ENCODE measurements around the gene ADH4.
"Not testable (repeated sequence)": the region's sequence is repeated elsewhere in the genome, so short reads cannot be mapped to it uniquely, and the experiment has no call there.

ADH4 gene

DNA sequence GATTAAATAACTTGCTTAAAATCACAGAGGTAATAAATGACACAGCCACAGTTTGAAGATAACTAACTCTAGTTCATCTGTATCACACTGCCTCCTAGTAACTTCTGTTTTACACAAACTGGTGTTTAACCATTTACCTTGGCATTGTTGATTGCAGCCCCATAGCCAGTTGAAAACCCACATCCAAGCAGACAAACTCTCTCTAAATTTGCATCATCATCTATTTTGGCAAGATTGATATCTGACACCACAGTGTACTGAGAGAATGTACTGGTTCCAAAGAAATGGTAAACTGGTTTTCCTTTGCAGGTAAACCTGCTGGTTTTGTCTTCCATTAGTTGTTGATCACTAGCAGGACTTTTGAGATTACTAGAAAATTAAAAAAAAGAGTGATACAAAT lies 7.8 kb downstream of the ADH4 start:
- DNase-seq = no peak
- in situ Hi-C loops (cut with MboI; ENCODE audit: low pct_unique_long_range_greater_than_20kb, low sequenced_read_pairs) = no loop called here

DNA sequence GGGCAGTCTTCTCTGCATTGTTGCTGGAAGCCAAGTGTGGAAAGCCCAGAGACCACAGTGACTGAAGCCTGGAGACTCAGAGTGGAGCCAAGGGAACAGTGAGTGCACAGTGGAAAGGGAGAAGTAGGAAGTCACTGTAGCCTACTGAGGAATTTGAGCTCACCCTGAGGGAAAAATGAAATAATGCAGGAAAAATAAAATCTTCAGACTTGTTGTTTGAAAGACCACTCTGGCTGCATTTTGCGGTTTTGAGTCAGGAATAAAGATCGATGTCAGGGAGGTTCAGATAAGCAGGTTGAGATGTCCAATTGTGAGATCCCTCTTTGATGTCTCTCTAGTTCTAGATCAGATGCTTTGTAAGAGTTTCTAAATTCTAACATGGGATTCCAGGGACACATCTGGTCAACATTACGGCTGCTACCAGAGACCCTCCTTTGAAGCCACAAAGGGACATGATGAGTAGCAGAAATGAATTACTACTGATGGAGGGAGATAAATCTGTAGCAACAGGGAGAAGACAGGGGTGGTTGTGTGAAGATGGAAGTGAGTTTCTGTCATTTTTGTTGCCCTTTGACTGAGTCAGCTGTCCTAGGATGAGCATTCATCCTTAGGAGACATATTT lies 8.4 kb downstream of the ADH4 start:
- in situ Hi-C loops (cut with MboI; ENCODE audit: low pct_unique_long_range_greater_than_20kb, low sequenced_read_pairs) = no loop called here
- no peak for DNase-seq

DNA sequence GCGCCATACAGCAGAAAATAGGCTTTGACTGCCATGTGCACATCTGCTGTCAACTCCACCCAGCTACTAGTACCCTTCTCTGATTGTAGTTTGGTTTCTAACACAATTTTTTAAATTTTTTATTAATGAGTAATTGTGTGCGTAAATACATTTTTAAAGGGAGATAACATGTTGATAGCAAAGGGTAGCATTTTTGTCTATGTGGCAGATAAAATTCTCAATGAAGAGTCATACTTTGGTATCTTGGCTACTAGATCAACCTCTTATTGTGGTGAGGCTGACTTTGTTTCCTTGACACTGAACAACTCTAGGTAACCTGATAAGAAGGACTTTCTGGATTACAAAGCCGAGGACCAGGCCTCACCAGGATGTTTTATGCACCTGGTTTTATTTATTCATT lies 9.5 kb downstream of the ADH4 start:
- in situ Hi-C loops (cut with MboI; ENCODE audit: low pct_unique_long_range_greater_than_20kb, low sequenced_read_pairs) = no loop called here
- DNase-seq = no peak

DNA sequence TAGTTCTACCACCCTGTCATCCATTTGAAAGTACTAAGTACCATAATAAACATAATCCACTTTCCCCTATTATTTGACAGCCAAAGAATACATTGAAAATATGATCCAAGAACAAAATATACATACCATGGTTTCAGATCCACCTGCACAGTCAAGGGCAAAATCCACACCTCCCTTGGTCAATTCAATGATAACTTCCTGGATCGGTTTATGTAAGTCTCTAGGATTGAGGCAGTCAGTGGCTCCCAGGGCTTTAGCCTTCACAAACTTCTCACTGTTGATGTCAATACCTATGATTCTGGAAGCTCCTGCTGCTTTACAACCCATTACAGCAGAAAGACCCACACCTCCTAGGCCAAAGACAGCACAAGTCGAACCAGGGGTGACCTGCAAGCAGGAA lies 12.7 kb downstream of the ADH4 start:
- no peak for DNase-seq
- in situ Hi-C loops (cut with MboI; ENCODE audit: low pct_unique_long_range_greater_than_20kb, low sequenced_read_pairs) = no loop called here

DNA sequence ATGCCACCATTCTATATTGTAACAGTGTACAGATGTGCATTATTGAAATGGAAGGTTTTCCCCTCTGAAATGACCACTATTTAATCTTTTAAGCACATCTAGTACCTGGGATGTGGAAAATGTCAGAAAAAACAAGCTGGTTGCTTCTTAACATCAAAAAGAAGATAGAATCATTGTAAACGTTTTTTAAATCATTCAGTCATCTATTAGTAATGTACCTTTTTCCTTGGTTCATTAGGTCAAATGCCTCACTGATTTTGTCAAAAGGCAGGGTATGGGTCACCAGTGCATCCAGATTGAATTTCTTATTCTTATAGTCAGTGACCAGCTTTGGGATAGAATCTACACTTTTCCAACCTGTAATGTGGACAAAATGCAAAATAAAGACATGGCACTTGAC lies 17.7 kb downstream of the ADH4 start:
- in situ Hi-C loops (cut with MboI; ENCODE audit: low pct_unique_long_range_greater_than_20kb, low sequenced_read_pairs) = no loop called here
- no peak for DNase-seq

DNA sequence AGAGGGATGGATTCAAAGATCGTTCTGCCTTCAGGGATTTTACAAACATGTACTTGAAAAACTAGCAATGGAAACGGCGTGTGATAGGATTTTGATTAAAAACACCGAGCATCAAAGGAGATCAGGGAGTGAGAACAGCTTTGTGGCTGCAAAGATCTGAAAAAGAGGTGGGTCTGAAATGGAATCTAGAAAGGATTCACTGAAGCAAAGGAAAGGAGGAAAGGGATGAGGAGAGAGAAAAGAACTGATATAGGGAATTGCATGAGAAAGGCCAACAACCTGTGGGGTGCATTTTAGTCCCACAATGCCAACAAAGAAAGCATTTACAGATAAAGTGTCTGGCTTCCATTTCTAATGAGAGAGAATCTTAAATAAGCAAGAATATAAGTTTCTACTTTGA lies 23.1 kb downstream of the ADH4 start:
- in situ Hi-C loops (cut with MboI; ENCODE audit: low pct_unique_long_range_greater_than_20kb, low sequenced_read_pairs) = no loop called here
- DNase-seq = no peak

DNA sequence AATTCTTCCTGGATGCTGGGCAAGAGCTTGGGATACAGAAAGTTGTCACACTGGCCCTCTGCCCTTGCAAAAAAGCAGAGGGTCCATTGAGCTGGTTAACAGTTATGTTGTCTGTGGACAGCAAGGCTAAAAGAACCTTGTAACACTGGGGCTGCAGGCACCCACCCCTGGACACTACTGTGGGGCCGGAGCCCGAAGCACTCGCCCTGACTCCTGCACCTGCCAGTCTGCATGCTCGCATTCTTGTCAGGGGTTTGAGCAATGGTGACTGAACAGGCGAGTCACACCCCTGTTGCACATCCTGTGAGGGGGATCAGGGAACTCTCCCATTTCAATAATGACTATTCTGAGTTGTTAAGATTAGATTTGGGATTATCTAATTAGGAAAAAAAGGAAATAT lies 23.6 kb downstream of the ADH4 start:
- DNase-seq = no peak
- in situ Hi-C loops (cut with MboI; ENCODE audit: low pct_unique_long_range_greater_than_20kb, low sequenced_read_pairs) = no loop called here

DNA sequence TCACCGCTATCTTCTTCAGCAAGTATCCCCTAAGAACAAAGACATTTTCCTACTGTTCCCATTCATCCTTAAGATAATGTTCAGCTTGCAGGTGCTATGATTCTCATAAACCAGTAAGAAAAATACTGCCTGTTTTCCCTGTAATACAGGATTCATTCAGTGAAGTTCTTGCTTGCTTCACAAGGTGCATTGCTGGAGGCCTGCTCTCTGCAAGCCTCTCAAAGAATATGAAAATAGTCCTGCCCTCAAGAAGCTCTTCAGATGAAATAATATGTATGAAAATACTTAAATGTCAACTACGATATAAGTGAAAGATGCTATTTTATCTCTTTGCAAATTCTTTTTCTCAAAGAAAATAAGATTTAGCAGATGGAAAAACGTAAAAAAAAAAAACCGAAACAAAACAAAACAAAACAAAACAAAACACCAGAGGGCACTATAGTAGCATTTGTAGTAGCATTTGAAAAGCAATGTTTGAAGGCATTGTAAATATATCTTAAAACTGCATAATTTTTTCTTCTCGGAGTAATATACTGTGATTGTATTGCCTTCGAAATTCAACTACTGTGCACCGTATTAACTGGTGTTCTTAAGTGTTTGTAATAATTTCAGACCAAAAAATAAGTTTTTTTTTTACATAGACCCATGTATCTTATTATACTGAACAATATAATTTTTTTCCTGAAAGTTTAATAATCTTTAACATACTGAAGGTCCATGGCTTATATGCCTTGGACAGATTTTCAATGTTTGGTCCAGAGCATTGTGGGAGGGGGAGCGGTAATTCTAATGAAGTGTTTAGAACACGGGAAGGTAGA lies 26.0 kb downstream of the ADH4 start:
- DNase-seq = peak; percentile 43

DNA sequence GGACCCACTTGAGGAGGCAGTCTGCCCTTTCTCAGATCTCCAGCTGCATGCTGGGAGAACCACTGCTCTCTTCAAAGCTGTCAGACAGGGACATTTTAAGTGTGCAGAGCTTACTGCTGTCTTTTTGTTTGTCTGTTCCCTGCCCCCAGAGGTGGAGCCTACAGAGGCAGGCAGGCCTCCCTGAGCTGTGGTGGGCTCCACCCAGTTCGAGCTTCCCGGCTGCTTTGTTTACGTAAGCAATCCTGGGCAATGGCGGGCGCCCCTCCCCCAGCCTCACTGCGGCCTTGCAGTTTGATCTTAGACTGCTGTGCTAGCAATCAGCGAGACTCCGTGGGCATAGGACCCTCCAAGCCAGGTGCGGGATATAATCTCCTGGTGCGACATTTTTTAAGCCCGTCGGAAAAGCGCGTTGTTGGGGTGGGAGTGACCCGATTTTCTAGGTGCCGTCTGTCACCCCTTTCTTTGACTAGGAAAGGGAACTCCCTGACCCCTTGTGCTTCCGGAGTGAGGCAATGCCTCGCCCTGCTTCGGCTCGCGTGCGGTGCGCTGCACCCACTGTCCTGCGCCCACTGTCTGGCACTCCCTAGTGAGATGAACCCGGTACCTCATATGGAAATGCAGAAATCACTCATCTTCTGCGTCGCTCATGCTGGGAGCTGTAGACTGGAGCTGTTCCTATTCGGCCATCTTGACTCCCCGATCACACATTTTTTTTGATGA lies 26.8 kb downstream of the ADH4 start:
- DNase-seq; in situ Hi-C loops (cut with MboI; ENCODE audit: low pct_unique_long_range_greater_than_20kb, low sequenced_read_pairs): not testable (repeated sequence)

More for the DNA sequence above, 26.0 kb downstream of the ADH4 start:
- in situ Hi-C loops (cut with MboI; ENCODE audit: low pct_unique_long_range_greater_than_20kb, low sequenced_read_pairs) = no loop called here

DNA sequence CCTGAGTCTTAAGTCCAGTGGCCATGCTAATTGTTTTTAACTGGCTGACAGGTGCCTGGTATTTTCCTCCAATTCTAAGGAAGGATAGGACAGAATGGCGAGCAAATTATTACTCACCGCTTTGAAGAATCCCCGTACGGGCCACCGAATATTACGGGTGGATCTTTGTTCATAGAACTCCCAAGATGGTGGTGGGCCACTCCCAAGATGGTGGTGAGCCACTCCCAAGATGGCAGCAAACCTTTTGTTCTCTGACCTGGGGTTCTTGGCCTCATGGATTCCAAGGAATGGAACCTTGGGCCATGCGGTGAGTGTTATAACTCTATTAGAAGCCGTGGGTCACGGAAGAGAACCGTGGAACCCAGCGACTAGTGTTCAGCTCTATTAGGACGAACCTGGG lies 34.8 kb downstream of the ADH4 start:
- in situ Hi-C loops (cut with MboI; ENCODE audit: low pct_unique_long_range_greater_than_20kb, low sequenced_read_pairs); DNase-seq: not testable (repeated sequence)

DNA sequence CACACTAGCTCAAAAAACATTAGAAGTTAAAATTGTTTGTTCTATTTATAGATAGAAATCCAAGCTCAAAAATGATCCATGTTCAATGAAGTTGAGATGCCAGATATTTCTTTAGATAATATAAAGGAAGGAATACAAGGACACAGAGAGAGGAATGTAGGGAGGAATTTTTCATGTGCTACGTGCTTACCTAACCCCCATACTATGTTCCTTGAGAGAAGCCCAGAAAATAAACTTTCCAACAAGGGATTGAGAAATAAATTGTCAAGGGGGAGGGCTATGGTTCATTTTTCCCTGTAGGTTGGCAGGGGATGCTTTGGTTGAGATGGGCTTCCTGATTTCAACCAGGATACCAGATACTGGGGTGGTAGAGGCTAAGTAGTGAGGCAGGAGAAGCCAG lies 39.9 kb downstream of the ADH4 start:
- DNase-seq = no peak
- in situ Hi-C loops (cut with MboI; ENCODE audit: low pct_unique_long_range_greater_than_20kb, low sequenced_read_pairs) = no loop called here

DNA sequence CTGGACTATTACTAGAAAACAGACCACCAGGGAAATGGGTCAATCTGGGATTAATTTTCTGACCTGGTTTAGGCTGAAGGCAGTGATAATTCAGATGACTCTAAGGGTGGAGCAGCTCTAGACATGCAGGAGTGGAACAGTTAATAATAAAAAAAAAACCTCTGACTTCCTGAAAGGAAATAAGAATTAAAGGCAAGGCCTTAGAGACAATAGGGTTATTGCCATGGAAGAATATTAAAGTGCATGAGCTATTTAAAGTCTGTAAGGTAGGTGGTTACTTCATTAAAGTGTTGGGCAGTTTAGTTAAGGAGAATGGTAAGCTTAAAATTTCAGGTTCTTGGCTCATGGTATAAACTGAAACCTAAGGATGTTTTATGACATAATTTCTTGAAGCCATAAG lies 40.9 kb downstream of the ADH4 start:
- in situ Hi-C loops (cut with MboI; ENCODE audit: low pct_unique_long_range_greater_than_20kb, low sequenced_read_pairs) = no loop called here
- DNase-seq = no peak

DNA sequence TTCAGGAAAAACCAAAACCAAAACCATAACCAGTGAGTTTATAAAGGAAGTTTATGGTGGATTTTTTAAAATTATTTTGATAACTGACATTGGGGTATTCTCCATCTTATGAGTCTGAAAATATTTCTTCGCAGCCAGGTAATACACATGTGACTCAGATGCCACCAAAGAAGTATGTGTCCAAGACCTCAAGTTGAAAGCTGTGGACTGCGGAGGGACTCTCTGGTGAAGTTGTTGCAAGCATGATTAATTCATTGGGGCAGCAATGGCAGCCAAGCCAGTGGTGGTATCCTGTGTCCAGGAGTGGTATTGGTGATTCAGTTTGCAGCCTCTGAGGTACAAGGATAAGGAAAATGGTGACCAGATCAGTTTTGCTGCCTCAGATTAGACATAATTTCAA lies 41.5 kb downstream of the ADH4 start:
- no peak for DNase-seq
- in situ Hi-C loops (cut with MboI; ENCODE audit: low pct_unique_long_range_greater_than_20kb, low sequenced_read_pairs) = no loop called here

DNA sequence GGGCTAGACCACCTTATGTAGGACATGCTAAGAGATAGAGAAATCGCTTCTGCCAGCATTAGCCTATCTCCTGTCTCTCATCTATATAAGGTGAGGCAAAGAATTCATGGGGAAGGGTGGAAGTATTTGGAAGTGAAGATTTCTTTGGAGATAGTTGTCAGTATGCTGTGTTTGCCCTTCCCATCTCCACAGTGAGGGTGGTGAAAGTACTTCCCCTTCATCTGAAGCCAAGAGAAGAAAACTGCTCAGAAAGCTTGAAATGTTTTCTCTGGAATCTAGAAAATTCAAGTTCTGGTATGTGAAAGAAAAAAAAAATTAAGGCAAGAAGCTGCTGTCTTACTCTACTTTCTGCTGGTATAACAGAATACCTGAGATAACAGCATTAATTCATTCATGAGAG lies 43.2 kb downstream of the ADH4 start:
- in situ Hi-C loops (cut with MboI; ENCODE audit: low pct_unique_long_range_greater_than_20kb, low sequenced_read_pairs) = no loop called here
- no peak for DNase-seq

DNA sequence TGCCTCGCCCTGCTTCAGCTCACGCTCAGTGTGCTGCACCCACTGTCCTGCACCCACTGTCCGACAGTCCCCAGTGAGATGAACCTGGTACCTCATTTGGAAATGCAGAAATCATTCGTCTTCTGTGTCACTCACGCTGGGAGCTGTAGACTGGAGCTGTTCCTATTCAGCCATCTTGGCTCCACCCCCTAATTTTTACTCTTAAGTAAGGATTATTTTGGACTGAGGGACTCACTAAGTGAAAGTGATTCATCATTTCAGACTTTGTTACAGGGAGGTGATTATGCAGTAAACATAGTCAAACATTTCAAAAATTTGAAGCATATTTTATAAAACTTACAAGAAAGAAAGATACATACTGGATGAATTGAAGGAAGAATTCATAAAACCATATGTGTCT lies 44.3 kb downstream of the ADH4 start:
- DNase-seq; in situ Hi-C loops (cut with MboI; ENCODE audit: low pct_unique_long_range_greater_than_20kb, low sequenced_read_pairs): not testable (repeated sequence)

DNA sequence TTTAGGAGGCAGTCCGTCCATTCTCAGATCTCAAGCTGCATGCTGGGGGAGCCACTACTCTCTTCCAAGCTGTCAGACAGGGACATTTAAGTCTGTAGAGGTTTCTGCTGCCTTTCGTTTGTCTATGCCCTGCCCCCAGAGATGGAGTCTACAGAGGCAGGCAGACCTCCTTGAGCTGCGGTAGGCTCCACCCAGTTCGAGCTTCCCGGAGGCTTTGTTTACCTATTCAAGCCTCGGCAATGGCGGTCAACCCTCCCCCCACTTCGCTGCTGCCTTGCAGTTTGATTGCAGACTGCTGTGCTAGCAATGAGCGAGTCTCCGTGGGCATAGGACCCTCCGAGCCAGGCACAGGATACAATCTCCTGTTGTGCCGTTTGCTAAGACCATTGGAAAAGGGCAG lies 44.8 kb downstream of the ADH4 start:
- DNase-seq = no peak
- in situ Hi-C loops (cut with MboI; ENCODE audit: low pct_unique_long_range_greater_than_20kb, low sequenced_read_pairs) = no loop called here

DNA sequence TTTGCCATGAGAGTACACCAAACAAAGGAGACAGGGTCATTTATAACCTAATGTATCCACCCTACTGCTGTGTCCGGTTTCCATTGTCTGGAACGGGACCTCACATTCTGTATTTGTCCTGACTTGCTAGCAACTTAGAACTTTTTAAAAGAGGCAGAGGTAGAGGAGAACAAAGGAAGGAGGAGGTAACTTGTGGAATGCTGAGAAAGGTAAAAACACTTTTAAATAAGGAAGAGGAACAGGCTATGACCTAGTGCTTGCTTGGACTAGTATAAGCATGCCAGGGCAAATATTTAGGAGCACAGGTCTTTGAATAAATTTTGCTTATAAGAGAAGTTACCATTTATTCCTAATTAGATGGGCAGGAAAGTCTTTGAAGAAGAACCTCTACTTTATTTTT lies 52.3 kb downstream of the ADH4 start:
- in situ Hi-C loops (cut with MboI; ENCODE audit: low pct_unique_long_range_greater_than_20kb, low sequenced_read_pairs); DNase-seq: not testable (repeated sequence)

DNA sequence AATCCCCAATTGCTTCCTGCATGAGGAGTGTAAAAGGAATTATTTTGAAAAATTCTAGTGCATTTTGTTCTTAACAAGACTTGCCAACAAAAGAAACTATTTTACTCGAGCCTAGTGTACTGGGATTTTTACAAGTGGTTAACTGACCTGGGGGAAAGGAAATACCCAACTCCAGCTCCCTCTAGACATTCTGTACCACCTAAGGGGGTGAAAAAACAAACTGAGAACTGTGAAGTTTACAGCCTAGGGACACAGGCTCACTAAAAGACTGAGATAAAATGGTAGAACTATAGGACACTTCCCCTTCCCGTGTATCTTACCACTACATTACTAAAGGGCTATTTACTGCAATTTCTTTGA lies 52.9 kb downstream of the ADH4 start:
- no peak for DNase-seq
- in situ Hi-C loops (cut with MboI; ENCODE audit: low pct_unique_long_range_greater_than_20kb, low sequenced_read_pairs) = no loop called here

DNA sequence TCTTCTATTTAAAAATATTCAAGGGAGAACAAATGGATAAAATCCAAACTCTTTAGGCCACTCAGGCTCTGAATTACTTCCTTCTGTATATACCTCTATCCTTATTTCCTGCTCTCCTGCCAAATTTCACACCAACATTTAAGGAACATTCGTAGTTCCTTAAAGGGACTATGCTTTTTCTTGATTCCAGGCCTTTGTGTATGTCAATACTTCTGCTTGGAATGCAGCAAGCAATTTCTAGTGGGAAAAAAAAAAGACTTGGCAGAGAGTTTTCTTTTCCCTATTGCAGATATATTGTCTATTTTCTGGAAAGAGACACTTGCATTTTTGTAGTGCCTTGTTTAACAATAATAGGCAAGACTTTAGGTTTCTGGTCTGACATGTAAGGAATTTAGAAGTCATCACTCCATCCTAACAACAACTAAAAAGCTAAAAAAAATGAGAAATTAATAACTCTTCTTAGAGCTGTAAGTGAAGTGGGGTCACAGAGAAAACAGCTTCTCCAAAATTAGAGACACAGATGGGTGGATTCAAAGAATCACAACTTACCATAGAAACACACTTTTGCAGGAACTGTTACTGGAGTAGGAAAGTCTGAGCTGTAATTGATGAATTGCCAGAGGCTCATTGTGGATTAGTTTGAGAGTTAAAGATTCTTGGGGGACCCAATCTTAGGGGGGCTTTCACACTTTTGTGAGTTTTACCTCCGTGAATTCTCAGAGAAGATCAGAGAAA lies 53.4 kb downstream of the ADH4 start:
- in situ Hi-C loops (cut with MboI; ENCODE audit: low pct_unique_long_range_greater_than_20kb, low sequenced_read_pairs) = no loop called here
- no peak for DNase-seq
